ENCODE data around the gene EFEMP1.

The EFEMP1 gene

DNA sequence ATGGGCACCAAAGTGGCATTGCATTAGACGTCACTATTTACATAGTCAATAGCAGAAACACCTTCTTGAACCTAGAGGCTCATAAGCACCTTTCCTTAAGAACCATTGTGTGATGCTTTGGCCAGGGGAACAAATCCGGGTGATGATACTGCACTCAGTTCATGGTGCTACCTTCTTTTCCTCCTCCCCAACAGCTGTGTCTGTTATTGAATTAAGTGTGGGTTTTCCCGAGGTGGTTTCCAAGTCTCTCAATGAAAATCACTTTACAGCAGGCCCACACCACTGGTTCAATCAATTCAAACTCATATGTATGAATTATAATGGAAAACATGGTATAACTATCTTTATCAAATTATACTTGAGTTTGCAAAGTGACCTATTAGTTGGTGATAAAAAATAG, 9.3 kb upstream of the EFEMP1 start:
- no peak for DNase-seq (ENCODE audit: low spot score)

DNA sequence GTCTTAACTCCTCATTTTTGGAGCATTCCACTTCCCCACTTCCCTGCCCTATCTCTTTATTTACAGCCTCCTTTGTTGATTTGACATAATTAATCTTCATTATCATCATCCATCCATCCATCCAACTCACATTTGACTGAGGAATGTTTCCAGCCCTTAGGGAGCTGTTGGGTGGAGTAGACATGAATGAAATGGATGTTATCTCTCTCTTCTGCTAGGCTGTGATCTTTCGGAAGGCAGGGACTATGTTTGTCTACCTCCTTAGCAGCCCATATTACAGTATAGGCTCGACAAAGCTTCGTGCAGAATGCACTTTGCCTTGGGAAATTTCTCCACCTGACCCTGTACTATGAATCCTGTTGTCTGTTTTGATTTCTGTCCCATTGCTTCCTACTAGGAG, 7.7 kb upstream of the EFEMP1 start:
- DNase-seq (ENCODE audit: low spot score): no peak

DNA sequence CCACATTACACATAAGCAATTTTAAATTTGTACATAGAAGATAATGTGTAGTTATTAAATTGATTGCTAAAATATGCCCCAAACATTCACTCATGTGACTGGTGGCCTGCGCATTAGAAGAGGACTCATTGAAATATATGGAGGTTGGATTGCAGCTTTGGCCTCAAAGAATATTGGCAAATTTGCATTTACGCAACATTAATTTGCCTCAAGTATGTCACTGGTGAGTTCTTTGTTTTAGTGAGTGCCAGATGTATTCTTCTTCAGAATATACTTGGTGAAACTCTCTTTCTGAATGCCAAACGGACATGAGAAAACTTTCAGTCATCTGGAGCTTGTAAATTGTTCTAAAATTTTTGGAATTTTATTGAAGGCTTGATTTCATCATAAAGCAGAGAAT, 5.9 kb upstream of the EFEMP1 start:
- DNase-seq (ENCODE audit: low spot score): no peak

DNA sequence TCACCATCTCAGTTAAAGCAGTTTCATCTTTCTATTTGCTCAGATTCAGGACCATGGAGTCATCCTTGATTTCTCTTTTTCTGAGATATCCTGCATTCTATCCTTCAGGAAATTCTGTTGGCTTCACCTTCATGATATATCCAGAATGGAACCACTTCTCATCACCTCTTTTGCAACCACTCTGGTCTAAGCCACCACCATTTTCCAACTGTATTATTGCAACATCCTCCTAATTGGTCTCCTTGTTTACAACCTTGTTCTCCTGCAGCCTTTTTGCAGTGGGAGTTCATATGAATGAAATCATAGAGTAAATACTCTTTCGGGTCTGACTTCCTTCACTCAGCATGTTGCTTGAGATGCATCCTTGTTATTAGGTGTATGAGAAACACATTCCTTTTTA, 3.4 kb upstream of the EFEMP1 start:
- DNase-seq (ENCODE audit: low spot score): no peak

DNA sequence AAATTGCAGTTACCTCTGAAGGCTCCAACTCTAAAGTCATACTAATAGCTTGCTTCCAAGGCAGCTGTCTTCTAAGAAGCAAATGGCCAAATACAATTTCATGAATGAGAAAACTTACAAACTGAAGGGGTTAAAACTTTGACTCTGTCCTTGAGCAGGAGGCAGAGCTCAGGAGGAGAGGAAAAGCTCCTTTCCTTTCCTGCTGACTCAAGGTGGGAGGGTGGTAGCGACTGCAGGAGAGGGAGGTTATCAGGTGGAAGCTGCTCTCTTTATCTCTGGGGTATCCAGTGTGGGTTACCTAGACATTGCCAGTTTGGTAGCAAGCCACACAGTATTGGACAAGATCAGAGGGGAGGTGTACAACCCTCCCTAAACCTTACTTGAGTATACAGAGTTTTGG, 2.7 kb upstream of the EFEMP1 start:
- DNase-seq (ENCODE audit: low spot score): no peak

DNA sequence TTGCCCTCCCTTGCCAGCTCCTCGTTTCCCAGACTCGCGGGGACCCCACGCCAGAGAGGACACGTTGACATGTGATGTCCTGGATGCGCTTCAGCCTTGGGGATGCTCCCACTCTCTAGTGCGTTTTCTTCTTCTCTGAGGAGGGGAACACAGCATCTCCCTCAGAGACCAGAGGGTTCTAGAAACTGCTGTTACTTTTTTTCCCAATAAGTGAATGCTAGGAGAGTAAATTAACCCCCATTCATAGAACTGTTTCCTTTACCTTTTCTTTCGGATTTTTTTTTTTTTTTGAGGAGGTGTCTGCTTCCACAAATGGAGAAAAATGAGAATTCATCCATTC, 370 bp upstream of the EFEMP1 start:
- DNase-seq (ENCODE audit: low spot score): no peak

DNA sequence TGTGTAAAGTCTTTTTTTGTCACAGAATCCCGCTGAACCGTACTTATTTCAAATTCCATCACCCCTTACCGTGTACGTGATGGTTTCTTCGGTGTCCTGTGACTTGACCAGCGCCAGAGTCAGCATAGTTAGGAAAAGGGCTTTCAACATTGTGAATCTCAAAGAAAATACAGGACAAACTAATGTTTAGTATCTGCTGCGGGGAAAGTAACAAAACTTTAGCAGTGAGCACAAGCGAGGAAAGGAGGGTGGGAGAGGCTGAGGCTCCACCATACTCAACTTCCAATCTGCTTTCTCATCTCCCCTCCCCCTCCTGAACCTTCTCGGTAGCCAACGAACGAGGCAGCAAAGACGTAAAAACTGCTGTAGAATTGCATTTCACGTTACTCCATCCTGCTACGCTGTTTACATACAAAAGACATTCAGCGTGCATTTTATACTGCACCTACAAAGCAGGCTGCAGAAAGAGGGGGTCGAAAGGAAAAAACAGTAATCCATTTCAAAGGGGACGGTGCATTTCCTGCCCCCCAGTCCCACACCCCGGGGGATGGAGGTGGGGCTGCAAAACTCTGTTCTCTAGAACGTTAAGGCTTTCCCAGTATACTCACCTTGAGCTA, 1.2 kb downstream of the EFEMP1 start:
- peak; percentile 52 for DNase-seq (ENCODE audit: low spot score)

DNA sequence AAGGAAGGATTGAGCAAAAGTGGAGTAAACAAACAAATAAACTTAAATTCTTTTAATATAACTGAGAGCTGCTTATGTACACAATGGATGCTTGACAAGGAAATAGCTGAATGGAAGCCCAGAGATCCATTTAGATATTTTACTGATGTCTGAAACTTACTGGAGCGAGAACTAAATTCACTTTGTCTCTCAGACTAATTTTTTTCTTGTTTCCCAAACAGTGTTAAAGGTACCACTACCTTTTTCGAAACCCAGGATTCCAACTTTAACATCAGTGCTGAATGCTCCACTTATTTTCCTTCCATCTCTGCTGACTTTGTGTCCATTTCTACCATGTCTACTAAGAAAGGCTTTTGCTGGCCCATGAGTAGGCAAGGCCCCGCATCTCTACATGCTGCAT, 4.0 kb downstream of the EFEMP1 start:
- no peak for DNase-seq (ENCODE audit: low spot score)

DNA sequence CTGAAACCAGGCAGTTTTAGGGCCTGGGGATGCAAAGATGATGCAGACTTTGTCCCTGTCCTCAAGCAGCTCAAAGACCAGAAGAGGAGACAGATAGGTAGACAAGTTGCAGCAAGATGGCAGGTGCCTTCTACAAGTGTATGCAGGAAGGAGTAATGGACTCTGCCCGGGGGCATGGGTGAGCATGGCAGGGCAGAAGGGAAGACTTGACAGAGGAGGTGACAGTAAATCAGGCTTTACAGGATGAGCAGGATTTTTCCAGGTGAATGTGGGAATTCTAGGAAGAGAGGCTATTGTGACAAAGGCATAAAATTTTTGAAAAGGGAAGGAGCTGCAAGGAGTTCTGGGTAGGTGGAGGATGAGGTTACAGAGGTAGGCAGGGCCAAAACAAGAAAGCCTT, 4.7 kb downstream of the EFEMP1 start:
- no peak for DNase-seq (ENCODE audit: low spot score)

DNA sequence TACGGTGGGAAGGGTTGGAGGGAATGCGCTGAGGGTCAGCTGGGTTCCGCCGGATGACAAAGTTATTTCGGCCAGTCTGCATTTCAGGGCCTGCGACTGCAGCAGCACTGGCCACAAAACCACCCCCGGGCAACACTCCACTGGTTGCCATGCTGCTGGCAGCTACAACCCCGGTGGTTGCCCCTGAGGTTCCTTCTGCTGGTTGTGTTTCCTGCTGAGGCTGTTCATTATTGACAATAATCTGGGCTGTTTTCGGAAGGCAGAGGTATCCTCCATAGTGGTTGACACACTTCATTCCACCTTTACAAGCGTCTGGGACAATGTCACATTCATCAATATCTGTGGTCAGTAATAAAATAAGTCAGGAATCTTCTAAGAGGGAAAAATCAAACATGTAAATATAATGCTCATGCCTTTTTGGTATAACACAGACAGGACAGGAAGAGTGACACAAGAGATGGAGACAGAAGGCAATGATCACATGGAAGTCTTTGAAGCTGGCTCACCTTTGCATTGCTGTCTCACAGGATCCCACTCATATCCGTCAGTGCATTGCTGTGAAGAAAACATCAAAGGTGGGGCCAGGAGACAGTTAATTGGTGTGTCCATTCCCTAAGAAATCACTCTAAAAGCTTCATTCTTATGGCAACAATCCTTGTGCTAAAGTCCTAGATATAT, 5.7 kb downstream of the EFEMP1 start:
- DNase-seq (ENCODE audit: low spot score): no peak

DNA sequence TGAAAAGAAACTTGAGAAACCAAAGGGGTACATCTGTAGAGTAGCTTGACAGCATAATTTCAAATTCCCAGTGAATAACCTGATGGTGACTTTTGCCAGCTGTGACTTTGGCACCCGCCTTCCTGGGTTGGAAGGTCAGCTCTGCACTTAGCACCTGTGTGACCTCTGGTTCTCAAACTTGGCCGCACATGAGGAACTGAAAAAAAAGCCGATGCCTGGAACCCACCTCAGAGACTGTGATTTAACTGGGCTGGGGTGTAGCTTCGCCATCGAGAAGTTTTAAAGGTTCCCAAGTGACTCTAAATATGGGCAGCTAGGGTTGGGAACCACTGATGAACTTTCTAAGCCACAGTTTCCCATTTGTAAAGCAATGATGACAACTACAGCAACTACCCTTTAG, 6.5 kb downstream of the EFEMP1 start:
- DNase-seq (ENCODE audit: low spot score): no peak

DNA sequence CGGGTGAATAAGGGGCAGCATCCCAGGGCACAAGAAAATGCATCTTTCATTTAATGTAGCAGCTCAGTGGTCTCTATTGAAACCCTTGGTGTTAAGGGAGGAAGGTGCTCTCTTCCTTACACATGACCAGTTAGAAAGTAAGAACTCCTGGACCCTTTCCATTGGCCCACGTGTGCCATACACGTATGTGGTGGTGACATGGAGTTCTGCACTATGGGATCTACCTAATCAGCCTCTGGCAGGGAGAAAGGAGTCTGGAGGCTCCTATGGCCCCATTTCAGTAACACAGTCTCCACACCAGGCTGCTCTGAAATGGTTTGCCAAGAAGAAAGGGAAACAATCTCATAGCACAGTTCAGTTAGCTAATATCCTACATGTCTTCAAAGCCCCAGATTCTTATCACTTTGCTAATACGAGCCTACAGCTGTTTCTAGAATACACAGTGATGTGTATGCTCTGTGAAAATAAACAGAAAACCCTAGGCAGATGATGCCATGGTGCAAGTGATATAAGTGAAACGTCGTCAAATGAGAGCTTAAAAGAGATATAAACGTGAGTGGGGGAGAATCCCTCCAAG, 7.0 kb downstream of the EFEMP1 start:
- no peak for DNase-seq (ENCODE audit: low spot score)

DNA sequence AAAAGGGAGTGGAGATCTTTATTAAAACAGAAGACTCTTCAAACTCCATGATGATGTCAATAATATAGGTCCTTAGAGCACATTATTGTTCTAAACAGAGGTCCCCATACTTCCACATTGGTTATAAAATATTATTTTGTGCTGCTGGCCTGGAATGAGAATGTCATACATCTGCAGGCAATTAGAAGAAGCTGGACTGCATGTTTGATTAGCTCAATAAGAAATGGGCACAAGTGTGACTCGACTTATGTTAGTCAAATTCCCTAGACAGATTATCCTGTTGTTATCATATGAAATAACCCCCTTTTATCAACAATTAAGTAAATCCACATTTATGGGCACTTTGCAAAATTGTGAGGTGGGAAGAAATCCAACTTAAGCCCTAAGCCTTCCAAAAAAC, 8.8 kb downstream of the EFEMP1 start:
- DNase-seq (ENCODE audit: low spot score): no peak

DNA sequence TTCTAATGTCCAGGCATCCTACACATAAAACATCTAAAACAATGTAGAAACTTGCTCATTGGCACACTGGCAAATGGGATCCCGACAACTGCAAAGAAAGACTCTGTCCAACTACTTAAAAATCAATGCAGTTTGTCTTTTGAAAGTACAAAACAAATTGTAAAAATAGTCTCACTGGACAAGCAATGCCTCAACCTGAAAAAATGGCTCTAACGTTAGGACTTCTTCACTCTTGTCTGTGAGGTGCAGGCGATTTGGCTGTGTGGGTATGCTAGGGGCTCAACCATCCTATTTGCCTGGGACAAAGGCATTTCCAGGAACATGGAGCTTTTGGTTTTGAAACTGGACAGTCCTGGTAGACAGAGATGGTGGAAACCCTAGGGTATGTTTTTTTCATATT, 10.7 kb downstream of the EFEMP1 start:
- no peak for DNase-seq (ENCODE audit: low spot score)

DNA sequence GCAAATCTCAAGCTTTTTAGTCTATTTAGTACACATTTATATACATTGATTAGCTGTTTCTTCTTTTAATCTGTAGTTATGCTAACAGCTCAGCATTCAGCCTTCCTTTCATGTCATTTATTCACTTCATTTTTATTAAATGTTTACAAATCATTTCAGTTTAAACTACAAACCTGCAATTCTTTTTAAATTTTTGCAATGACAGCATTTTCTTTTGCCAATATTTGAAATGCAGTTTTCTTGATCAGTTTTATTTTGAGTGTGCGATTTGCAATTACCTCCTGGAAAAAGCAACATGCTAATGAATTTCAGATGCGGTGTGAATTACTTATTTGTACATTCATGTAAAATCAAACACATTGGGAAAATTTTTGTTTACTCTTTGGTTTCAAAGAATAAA, 13.5 kb downstream of the EFEMP1 start:
- DNase-seq (ENCODE audit: low spot score): no peak

DNA sequence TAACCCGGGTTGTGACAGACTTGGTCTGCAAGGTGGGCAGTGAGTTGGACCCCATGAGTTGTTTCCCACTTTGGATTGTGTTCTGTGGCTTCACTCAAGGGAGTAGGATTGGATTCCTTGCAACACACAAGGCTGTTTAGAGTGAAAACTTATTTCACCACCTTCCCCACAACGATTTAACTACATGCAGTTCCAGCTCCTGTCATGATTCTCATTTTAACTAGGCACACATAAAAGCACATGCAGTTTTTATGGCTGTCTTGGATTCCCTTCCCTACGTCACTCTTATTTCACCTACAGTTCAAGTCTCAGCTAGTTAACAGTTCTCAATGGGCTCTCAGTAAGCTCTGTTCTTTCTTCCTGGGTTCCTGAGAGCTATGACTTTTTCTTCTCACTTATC, 15.9 kb downstream of the EFEMP1 start:
- no peak for DNase-seq (ENCODE audit: low spot score)

DNA sequence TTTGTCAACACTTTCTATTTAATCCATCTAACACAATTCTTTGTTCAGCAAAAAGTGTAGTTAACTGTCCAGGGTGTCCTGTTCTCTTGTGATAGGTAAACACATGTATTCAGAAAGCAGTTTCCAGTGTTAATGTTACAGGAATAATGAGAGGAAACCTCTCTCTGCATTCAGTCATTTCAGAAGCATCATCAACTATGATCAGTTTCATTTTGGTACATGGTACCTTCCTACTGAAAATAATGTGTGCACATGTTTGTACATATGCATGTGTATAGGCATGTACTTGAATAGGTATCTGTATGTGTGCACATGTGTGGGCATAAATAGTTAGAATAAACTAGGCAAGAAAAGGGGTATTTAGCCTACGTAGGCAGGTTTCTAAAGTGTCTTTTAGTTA, 16.6 kb downstream of the EFEMP1 start:
- DNase-seq (ENCODE audit: low spot score): no peak

DNA sequence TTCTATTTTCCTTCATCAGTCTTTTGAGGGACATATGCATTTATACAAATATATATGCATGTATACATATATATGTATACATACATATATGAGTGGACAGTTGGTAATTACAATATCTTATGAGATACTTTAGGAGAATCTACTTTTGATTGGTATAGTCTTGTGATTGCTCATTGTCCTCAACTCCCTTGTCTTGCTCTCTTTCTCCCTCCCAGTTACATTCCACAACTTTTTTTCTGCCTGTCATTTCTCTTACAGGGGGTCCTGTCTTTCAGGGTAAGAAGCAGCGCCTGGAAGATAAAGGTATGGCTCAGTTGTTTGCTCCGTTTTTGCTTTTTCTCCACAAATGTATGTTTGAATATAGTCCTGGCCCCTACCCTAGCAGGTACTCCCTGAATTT, 19.9 kb downstream of the EFEMP1 start:
- no peak for DNase-seq (ENCODE audit: low spot score)

DNA sequence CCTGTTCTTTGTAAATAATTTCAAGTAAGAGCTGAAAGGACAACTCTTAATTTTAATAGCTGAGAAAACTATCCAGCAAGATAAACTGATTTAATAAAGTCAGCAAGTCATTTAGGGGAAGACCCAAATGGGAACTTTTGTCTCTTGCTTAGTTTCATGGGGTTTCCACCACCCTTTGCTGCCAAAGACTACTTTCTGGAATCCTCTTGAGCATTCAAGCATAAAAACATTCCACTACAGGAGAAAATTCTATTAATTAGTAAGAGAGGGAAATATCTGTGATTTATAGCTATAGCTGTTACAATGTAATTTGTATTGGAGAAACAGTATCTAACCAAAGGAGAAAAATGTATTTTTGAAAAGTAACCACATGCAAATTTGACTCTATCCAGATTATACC, 20.6 kb downstream of the EFEMP1 start:
- no peak for DNase-seq (ENCODE audit: low spot score)

DNA sequence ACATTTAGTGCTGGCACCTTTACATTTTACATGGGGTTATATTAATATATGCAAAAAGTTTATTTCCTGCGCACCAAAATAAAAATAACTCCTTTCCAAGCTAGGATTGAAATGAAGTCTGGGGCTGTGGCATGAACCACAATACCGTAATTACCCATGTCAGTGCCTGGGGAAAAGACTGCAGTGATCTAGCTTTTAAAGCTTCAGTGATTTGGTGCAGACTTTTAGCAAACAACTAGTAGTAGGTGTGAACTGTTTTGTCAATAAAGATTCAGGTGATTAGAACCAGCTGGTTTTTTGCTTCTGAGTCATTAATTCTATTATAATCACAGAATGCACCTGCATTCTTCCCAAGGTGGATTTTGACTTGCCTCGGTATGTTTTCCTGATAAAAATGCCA, 21.2 kb downstream of the EFEMP1 start:
- no peak for DNase-seq (ENCODE audit: low spot score)

DNA sequence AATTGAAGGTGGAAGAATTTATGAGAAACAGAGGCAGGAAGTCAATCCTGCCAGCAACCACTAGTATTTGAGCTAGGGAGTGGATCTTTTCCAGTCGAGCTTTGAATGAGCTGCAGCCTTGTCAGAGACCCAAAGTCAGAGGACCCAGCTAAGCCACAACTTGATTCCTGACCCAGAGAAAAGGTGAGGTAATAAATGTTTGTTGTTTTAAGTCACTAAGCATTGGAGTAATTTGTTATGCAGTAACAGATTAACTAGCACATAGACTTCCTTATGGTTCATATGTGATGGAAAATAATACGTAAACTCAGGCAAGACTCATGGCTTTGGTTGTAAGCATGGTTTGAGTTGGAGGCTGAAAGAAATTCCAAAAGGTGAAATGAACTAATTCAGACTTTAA, 21.6 kb downstream of the EFEMP1 start:
- no peak for DNase-seq (ENCODE audit: low spot score)

DNA sequence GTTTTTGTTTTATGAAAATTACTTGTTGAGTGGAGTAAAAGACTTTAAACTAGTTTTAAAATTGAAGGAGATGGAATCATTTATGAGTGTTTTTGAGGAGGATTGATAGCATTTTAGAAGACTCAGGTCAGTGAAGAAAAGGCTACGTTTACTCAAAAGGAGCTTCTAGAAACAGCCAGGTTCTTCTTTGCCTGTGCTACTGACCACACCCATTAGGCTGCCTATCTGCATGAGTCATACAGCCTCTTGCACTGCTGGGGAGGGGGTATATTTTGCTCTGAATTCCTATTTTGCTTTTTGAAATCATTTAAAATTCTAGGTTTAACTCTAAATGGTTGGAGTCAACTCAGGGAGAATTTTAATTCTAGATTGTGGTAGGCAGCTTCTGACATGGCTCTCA, 22.3 kb downstream of the EFEMP1 start:
- DNase-seq (ENCODE audit: low spot score): no peak

DNA sequence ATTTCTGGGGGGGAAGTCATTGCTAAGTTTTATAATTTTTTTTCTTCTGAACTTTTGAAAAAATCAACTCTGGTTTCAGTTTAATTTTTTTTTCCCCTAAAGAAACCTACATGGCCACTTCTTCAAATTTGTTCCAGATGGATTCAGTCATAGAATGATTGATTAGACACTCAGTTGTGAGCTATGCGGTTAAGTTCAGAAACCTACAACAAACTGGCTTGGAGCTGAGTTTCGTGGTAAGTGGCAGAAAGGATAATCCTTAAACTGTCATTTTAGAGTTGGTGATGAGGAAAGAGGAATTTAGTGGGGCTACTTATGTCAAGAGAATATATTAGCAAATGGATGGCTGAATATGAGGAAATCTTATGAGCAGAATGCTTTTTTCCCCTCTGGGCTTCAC, 23.7 kb downstream of the EFEMP1 start:
- no peak for DNase-seq (ENCODE audit: low spot score)

DNA sequence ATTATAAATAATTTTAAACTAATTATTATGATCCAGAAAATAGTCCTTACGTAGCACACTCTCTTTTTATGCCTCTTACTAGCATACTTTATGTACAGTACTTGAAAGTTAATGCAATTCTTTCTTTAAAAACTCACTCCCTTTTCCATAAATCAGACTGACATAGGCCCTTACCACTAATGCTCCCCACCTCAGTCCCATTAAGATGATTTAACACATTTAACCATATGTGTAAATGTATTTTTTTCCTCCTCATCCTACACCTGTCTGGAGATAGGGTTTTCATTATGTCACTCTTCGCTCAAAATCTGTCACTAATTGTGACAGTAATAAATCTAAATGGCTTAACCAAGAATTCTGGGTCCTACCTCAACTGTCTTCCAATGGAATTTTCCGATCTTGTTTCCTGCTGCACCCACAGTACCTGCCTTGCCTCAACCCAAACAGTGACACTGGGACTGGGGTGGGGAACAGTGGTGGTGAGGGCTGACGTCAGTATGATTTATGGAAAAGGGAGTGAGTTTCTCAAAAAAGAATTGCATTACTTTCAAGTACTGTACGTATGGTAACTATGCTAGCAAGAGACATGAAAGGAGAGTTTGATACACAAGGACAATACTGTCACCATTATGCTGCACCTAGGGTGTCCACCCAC, 25.1 kb downstream of the EFEMP1 start:
- DNase-seq (ENCODE audit: low spot score): no peak
